ENCODE results near the gene SPTBN5. TPM values are rescaled to one million over a fixed set of nuclear protein-coding genes. Genes with fewer than 3 reads are reported as not detected.
"Not testable (repeated sequence)": the region's sequence is repeated elsewhere in the genome, so short reads cannot be mapped to it uniquely, and the experiment has no call there.

Gene SPTBN5
- total RNA-seq, 2 donors from 2014 or later = 0.71 to 1.3 TPM

DNA sequence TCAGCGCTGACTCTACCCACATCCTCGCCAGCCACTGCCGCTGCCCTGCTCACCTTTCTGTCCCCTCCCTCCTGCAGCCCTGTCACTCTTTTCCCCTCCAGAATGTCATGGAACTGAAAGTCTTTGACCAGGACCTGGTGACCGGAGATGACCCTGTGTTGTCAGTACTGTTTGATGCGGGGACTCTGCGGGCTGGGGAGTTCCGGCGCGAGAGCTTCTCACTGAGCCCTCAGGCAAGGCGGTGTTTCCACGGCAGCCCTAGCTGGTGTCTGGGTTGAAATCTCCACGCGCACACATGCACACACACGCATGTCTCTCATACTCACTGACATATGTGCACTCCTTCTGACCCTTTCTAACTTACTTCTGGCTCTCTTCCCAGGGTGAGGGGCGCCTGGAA, 53.2 kb downstream of the SPTBN5 start:
- no peak for DNase-seq (ENCODE audit: low spot score)
- intact Hi-C loops (cut with DNase I) = no loop called here

DNA sequence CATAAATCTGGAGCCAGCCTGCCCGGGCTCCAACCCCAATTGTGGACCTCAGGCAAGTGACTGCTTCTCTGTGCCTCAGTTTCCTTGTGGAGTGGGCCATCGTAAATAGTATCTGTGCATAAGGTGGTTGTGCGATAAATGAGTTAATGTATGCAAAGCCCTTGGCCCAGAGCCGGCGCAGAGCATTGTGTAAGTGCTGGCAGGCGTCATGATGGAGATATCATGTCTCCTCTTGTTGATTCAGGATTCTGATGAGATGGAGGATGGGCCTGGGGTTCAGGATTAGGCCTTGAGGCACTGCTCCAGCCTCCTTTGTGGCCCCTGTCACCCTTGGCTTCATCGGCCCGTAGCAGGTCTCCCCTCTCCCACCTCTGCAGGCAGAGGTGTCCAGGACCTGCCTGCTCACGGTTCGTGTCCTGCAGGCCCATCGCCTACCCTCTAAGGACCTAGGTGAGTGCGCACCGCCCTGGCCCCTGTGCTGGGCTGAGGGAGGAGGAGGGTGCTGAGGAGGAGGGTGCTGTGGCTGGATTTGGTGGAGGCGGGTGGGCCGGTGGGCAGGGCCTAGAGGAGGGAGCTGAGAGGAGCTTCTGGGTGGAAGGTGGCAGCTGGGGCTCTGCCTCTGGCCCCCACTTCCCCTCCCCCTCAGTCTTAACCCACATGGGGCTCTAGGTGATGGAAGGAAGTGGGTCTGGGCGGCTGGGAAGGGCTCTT, 53.9 kb downstream of the SPTBN5 start:
- intact Hi-C loops (cut with DNase I) = no loop called here
- DNase-seq (ENCODE audit: low spot score) = no peak

GRCh38 chr15:41838400-41838897, 55.4 kb downstream of the SPTBN5 start, which contains the start of gene PLA2G4B:
PLA2G4B (plus strand) TSS chr15:41838847; CDS start chr15:41838914, 67 bp downstream.
- DNase-seq (ENCODE audit: low spot score) = no peak
- intact Hi-C loops (cut with DNase I) = loop anchor here in 1 of 2 donors (1.0 kb wide), 1 partner anchor 19 kb away; no protein-coding TSS in a partner anchor

- intact Hi-C loops (cut with DNase I) = no loop called here
- no peak for DNase-seq (ENCODE audit: low spot score)
Observed at GRCh38 chr15:41836713-41837454, 57.0 kb downstream of the SPTBN5 start.

DNA sequence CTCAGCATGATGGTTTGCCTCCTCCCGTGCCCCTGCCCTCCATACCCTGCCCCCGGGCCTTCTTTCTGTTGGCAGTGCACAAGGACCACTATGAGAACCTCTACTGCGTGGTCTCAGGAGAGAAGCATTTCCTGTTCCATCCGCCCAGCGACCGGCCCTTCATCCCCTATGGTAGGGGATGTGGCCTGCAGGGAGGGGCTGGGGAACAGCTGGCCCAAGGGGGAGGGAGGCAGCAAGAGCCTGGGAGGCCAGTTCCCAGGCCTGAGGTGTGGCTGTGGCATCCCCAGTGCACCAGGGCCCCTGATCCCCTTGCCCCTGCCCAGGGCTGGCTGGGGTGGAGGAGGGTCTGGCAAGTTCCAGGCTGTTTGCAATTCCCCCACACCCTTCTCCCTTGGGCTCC, 57.8 kb downstream of the SPTBN5 start:
- intact Hi-C loops (cut with DNase I) = no loop called here
- no peak for DNase-seq (ENCODE audit: low spot score)

- no peak for DNase-seq (ENCODE audit: low spot score)
- intact Hi-C loops (cut with DNase I) = no loop called here
Observed at GRCh38 chr15:41834096-41834495, 59.8 kb downstream of the SPTBN5 start.

GRCh38 chr15:41832875-41833274, 61.0 kb downstream of the SPTBN5 start:
- intact Hi-C loops (cut with DNase I) = no loop called here
- no peak for DNase-seq (ENCODE audit: low spot score)

- intact Hi-C loops (cut with DNase I) = no loop called here
- no peak for DNase-seq (ENCODE audit: low spot score)
Observed at GRCh38 chr15:41832208-41832607, 61.6 kb downstream of the SPTBN5 start.

- DNase-seq (ENCODE audit: low spot score); intact Hi-C loops (cut with DNase I): not testable (repeated sequence)
Observed at GRCh38 chr15:41831291-41831690, 62.6 kb downstream of the SPTBN5 start.

DNA sequence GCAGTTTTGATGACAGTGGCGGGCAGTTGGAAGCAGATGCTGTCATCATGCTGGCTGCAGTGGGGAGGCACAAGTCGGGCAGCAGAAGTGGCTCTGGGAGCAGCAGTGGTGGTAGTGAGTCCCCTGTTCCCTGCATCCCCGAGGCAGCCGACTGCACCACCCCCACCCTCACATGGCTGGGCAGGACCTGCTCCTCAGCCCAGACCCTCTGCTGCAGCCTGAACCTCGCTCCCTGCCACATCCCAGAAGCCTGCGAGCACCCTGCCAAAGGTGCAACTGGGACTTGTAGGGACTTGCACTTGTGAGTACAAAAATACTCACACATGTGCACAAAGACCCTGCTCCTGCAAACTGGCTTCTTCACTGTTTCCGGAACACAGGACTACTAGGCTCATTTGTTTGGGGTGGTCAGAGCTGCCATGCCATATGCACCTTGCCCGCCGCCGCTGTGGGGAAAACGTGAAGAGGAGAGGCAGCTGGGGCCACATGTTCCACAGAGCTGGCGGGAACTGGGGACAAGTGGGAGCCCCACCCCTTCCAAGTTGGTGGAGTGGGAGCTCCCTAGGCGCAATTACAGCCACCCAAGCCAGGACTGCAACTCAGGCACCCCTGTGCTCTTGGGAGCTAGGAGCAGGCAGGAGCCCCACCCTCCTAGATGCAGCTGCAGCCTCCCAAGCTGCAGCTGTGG, 63.8 kb downstream of the SPTBN5 start:
- no peak for DNase-seq (ENCODE audit: low spot score)
- intact Hi-C loops (cut with DNase I) = no loop called here

DNA sequence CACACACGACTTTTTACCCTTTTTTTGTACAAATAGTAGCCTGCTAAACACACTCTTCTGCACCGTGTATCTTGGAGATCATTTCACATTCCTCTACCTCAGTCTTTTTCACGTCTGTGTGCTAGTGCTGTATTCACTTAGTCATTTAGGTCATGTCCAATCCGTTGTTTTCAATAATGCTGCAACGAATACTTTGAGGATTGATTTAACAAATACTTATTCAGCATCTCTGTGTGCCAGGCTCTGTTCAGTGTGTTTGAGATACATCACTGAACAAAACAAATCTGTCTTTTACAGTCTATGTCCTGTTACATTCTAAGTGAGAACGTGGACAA, 65.1 kb downstream of the SPTBN5 start:
- no peak for DNase-seq (ENCODE audit: low spot score)
- intact Hi-C loops (cut with DNase I) = no loop called here

DNA sequence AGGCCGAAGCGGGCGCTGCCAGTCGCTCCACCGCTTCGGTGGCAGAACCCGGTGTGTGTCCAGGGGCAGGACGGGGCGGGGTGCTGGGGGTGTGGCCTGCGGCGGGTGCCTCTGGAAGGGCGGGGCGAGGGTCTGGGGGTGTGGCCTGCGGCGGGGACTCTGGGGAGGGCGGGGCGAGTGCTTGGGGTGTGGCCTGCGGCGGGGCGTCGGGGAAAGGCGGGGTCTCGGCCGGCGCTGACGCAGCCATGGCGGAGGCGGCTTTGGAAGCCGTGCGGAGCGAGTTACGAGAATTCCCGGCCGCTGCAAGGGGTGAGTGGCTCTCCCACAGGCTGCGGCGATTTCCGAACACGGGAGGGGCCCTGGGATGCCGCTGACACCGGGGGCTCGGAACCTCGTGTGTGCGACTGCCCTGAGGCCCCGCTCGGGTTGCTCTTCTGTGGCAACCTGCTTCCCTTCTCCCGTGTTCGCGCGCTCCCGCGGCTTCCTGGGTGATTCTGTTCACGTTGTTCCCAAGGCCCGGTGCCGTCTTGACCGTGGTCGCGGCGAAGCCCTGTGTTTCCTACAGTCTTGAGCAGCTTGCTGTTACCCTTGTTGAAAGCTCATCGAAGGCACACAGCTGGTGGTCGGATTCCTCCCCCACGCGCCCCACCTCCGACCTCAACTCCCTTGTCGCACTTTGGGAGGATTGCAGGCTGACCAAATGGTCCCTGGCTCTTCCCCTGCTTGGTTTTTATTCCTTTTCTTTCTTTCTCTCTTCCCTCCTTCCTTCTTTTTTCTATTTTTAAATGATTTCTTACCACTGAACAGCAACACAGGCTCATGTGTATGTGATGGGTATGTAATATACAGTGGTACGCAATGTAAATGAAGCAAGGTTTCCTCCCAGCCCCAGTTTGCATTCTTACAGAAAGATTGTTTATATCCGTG, 65.7 kb downstream of the SPTBN5 start, which contains the start of gene JMJD7:
TSS of gene JMJD7 (plus strand) at position 213 of the 927 bp plus-strand sequence. CDS start at position 246, 33 bp downstream.
- intact Hi-C loops (cut with DNase I) = no loop called here
- DNase-seq (ENCODE audit: low spot score) = peak; percentile 98

DNA sequence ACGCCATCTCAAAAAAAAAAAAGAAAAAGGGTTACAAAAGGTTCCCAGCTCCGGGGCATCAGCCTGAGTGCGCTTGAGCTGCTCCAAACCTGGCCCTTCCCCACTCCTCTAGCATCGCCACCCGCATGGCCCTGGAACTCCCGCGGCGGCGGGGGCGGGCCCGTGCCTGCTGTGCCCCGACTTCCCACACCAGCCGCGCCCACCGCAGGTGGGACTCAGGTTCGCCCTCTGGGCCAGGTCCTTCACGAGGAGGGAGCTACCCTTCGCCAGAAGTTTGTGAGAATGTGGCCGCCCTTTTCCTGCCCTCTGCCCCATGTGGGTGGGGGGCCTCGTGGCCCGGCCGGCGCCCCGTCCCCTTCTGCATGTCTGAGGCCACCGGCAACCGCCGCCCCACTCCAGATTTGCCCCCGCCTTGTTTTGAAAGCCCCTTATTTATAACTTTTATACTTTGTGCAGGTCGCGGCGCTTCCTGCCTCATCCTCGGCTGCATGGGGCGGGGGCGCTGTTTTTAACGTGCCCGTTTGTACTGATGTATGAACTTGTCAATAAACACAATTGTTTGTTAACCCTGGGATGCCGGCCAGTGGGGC, 66.5 kb downstream of the SPTBN5 start:
- intact Hi-C loops (cut with DNase I) = no loop called here
- no peak for DNase-seq (ENCODE audit: low spot score)

- intact Hi-C loops (cut with DNase I) = no loop called here
- DNase-seq (ENCODE audit: low spot score) = no peak
Observed at GRCh38 chr15:41825572-41826535, 68.0 kb downstream of the SPTBN5 start.

DNA sequence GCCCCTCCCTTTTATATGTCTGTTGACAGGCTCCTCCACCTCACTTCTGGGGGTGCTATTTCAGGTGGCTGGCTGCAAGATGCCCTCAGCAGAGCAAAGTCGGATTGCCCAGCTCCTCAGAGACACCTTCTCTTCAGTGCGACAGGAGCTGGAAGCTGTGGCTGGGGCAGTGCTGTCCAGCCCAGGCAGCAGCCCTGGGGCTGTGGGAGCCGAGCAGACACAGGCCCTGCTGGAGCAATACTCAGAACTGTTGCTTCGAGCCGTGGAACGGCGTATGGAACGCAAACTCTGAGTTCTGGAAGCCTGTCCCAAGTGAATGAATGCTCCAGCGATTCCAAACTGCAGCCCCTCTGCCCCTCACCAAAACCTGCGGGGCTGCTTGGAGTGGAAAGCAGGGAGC, 68.7 kb downstream of the SPTBN5 start:
- DNase-seq (ENCODE audit: low spot score) = no peak
- intact Hi-C loops (cut with DNase I) = no loop called here

- intact Hi-C loops (cut with DNase I) = no loop called here
- DNase-seq (ENCODE audit: low spot score) = no peak
Observed at GRCh38 chr15:41824062-41824745, 69.6 kb downstream of the SPTBN5 start.

DNA sequence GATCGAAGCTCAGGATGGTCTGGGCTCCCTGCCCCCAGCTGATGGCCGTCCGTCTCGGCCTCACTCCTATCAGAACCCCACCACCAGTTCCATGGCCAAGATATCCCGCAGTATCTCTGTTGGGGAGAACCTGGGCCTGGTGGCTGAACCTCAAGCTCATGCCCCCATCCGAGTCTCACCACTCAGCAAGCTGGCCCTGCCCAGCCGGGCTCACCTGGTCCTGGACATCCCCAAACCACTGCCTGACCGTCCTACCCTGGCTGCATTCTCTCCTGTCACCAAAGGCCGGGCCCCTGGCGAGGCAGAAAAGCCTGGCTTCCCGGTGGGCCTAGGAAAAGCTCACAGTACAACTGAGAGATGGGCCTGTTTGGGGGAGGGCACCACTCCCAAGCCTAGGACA, 70.4 kb downstream of the SPTBN5 start:
- intact Hi-C loops (cut with DNase I) = no loop called here
- DNase-seq (ENCODE audit: low spot score) = no peak

Data from posterior vena cava (tissue), 2 donors.